Right atrium auricular region (tissue), 2 donors: ENCODE results near the gene ARPC3. TPM values are rescaled to one million over a fixed set of nuclear protein-coding genes. Genes with fewer than 3 reads are reported as not detected.
"Not testable (repeated sequence)": the region's sequence is repeated elsewhere in the genome, so short reads cannot be mapped to it uniquely, and the experiment has no call there.

ENCODE experiments used
- DNase-seq: peaks from one replicate; pipeline ENCODE4 v3.0.0-alpha.2; 2019; ENCODE audit warnings: low spot score
- H3K27ac ChIP-seq, 2 donors: fragments of 200-600 bp; sonication (generic); 1 replicate in 1 of 2; 2 replicates in 1 of 2; pipeline ENCODE4 v1.5.1; 2016 to 2019
- H3K27me3 ChIP-seq, 2 donors: fragments of 200-600 bp; sonication (generic); one replicate each; pipeline versions ENCODE4 v1.5.1 to v1.6.0; 2017 to 2019
- H3K36me3 ChIP-seq: fragments of 200-600 bp; sonication (generic); one replicate; pipeline ENCODE4 v1.5.1; 2016
- H3K4me1 ChIP-seq, 2 donors: fragments of 200-600 bp; sonication (generic); one replicate each; pipeline versions ENCODE4 v1.5.1 to v1.6.0; 2017 to 2019
- H3K4me3 ChIP-seq, 2 donors: fragments of 200-600 bp; sonication (generic); 1 replicate in 1 of 2; 2 replicates in 1 of 2; pipeline ENCODE4 v1.5.1; 2017 to 2019; ENCODE audit warnings: mild to moderate bottlenecking in 1 of 2, moderate library complexity in 1 of 2
- H3K9me3 ChIP-seq, 2 donors: fragments of 200-600 bp; sonication (generic); one replicate each; pipeline ENCODE4 v1.5.1; 2019
- CTCF ChIP-seq, 2 donors: fragments of 200-600 bp; sonication (generic); IDR thresholded peaks; one replicate each; pipeline ENCODE4 v1.5.1; 2019; ENCODE audit warnings: antibody characterized with exemption in 2 of 2
- total RNA-seq, 2 donors: library from RNA; depleted of rRNA; stranded (reverse); fragments of >200 nt; gene quantifications; one replicate each; pipeline ENCODE4 v1.1.0, GENCODE V29; 2016

ARPC3 gene
- total RNA-seq, 2 donors from 2014 or later, result 96.4 to 138 TPM

DNA sequence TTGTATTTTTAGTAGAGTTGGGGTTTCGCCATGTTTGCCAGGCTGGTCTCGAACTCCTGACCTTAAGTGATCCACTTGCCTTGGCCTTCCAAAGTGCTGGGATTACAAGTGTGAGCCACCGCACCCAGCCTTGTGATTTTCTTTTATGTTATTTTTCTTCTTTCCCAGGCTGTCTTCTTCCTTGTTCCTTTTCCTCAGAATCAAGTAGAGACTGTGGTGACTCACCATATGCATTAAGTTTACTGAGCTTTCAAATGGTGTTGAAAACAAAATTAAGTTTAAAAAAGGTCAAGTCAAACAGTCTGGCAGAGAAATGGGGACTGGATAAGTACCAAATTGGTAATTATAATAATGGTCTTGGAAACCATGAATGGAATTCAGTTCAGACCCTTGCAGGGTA is 5.7 kb downstream of the ARPC3 start:
- H3K27me3 ChIP-seq, result no peaks in the 10 kb centered on the region
- H3K9me3 ChIP-seq, result no peaks in the 10 kb centered on the region
- TF ChIP-seq CTCF (IDR thresholded peaks at IDR 0.05), result no peak
- H3K4me3 ChIP-seq, result no peak overlapping the region
- H3K36me3 ChIP-seq, result peaks cover 54% of the 10 kb centered on the region
- H3K27ac ChIP-seq, result no peak overlapping the region
- peaks cover 0 to 20% of the 10 kb centered on the region in 2 donors for H3K4me1 ChIP-seq
- no peak for DNase-seq

GRCh38 chr12:110436231-110436630 is 13.9 kb downstream of the ARPC3 start:
- H3K4me3 ChIP-seq, result no peak overlapping the region
- H3K9me3 ChIP-seq, result no peaks in the 10 kb centered on the region
- DNase-seq, result no peak
- TF ChIP-seq CTCF (IDR thresholded peaks at IDR 0.05), result no peak
- H3K4me1 ChIP-seq, result no peaks in the 10 kb centered on the region
- no peaks in the 10 kb centered on the region for H3K27me3 ChIP-seq
- H3K27ac ChIP-seq, result no peak overlapping the region
- peaks cover 66% of the 10 kb centered on the region for H3K36me3 ChIP-seq

DNA sequence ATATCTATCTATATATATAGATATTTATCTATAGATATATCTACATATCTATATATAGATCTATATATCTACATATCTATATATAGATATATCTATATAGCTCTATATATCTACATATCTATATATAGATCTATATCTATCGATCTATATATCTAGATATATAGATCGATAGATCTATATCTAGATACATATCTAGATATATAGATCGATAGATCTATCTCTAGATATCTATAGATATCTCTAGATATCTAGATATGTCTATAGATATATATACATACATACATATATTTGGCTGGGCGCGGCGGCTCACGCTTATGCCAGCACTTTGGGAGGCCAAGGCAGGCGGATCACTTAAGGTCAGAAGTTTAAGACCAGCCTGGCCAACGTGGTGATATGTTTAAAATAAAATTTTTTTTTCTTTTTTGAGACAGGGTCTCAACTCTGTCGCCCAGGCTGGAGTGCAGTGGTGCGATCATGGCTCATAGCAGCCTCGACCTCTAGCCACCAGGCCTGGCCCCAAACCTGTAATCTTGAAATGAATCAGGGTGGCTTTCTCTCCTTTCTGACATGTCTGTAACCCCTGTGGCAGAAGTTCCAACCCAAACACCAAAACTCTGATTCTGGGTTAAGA is 18.1 kb downstream of the ARPC3 start:
- H3K27ac ChIP-seq, result peak overlapping the region; percentile 11 to 33
- DNase-seq, result no peak
- H3K9me3 ChIP-seq, result no peaks in the 10 kb centered on the region
- H3K4me1 ChIP-seq, result no peaks in the 10 kb centered on the region
- H3K27me3 ChIP-seq, result no peaks in the 10 kb centered on the region
- peaks cover 31% of the 10 kb centered on the region for H3K36me3 ChIP-seq
- peak overlapping the region; percentile 46 to 55 for H3K4me3 ChIP-seq
- no peak for TF ChIP-seq CTCF (IDR thresholded peaks at IDR 0.05)

DNA sequence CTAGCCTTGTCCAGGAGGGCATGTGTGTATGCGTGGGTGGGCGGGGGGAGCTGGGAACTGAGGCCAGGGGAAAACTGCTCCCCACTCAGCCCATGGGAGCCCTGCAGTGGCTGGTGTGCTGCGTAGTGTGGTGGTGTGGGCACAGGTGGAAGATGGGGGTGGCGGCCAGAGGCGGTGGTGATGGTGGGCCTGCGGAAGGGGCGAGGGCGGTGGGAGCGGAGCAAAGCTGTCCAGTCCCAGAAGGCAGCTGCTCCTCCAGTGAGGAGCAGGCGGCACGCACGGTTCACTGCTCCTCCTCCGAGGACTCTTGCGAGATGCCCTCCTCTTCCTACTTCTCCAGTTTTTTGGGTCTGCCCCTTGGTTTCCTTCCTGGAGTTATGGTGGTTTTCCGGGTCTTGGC is 20.5 kb downstream of the ARPC3 start:
- H3K9me3 ChIP-seq, H3K27ac ChIP-seq, H3K27me3 ChIP-seq, H3K4me1 ChIP-seq, H3K36me3 ChIP-seq, DNase-seq, H3K4me3 ChIP-seq: not testable (repeated sequence)

- Histone ChIP-seq H3K4me1 (no peaks in the 10 kb centered on the region), H3K27me3 (no peaks in the 10 kb centered on the region), H3K9me3 (no peaks in the 10 kb centered on the region), H3K27ac (no peak overlapping the region), H3K4me3 (no peak overlapping the region), H3K36me3 (no peaks in the 10 kb centered on the region)
- no peak for DNase-seq
- TF ChIP-seq CTCF (IDR thresholded peaks at IDR 0.05), result no peak
Observed at GRCh38 chr12:110426406-110426805, 23.7 kb downstream of the ARPC3 start.

DNA sequence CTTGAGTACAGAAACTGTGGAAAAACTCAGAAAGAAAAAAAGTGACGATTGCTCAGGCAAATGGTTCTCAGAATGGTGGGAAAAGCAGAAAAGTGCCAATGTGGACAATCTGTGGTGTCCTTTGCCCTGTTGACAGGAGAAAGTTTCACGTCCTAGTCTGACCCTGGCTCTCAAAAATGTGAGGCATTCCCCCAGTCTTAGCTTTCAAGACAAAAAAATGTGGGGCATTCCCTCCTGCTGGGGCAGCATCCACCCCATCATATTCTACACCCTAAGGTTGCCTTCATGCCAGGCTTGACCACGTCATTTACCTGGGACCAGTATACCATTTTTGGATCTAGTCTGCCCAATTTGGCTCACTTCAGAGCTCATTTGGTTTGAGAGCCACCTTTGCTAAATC is 25.9 kb downstream of the ARPC3 start:
- TF ChIP-seq CTCF (IDR thresholded peaks at IDR 0.05), result no peak
- DNase-seq, result no peak
- no peaks in the 10 kb centered on the region for H3K4me1 ChIP-seq

More for the DNA sequence above, 25.9 kb downstream of the ARPC3 start:
- H3K27ac ChIP-seq, result no peak overlapping the region
- H3K9me3 ChIP-seq, result no peaks in the 10 kb centered on the region
- no peaks in the 10 kb centered on the region for H3K27me3 ChIP-seq
- no peaks in the 10 kb centered on the region for H3K36me3 ChIP-seq
- no peak overlapping the region for H3K4me3 ChIP-seq
